ENCODE data around the gene HEPACAM2.

DNA sequence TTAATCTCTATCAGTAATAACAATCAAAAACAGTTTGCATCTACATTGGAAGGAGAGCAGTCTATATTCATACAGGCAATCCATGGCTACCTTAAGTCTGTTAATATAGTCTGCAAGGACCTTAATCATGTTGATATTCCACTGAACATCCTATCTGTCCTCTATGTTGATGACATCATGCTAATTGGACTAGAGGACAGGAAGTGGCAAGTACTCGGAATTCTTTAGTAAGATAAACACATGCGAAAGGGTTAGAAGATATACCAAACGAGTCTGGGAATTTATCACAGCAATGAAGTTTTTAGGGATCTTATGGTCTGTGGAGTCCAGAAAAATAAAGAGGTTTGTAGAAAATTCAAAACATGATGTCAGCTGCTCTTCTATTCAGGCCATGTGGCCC lies 66.8 kb downstream of the HEPACAM2 start:
- TF ChIP-seq SIN3A (IDR thresholded peaks at IDR 0.05; ENCODE audit: borderline replicate concordance, insufficient read depth, low read length), result no peak
- no peak for TF ChIP-seq POLR2AphosphoS5 (IDR thresholded peaks at IDR 0.05; ENCODE audit: low read depth, low read length)
- TF ChIP-seq, protein P1, sequence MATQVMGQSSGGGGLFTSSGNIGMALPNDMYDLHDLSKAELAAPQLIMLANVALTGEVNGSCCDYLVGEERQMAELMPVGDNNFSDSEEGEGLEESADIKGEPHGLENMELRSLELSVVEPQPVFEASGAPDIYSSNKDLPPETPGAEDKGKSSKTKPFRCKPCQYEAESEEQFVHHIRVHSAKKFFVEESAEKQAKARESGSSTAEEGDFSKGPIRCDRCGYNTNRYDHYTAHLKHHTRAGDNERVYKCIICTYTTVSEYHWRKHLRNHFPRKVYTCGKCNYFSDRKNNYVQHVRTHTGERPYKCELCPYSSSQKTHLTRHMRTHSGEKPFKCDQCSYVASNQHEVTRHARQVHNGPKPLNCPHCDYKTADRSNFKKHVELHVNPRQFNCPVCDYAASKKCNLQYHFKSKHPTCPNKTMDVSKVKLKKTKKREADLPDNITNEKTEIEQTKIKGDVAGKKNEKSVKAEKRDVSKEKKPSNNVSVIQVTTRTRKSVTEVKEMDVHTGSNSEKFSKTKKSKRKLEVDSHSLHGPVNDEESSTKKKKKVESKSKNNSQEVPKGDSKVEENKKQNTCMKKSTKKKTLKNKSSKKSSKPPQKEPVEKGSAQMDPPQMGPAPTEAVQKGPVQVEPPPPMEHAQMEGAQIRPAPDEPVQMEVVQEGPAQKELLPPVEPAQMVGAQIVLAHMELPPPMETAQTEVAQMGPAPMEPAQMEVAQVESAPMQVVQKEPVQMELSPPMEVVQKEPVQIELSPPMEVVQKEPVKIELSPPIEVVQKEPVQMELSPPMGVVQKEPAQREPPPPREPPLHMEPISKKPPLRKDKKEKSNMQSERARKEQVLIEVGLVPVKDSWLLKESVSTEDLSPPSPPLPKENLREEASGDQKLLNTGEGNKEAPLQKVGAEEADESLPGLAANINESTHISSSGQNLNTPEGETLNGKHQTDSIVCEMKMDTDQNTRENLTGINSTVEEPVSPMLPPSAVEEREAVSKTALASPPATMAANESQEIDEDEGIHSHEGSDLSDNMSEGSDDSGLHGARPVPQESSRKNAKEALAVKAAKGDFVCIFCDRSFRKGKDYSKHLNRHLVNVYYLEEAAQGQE (IDR thresholded peaks at IDR 0.05; ENCODE audit: insufficient read depth in 1 of 2, low read depth in 2 of 2, low read length in 2 of 2), result no peak
- TF ChIP-seq TAF1 (IDR thresholded peaks at IDR 0.05; ENCODE audit: borderline replicate concordance, insufficient read depth, low read length), result no peak
- no peak for TF ChIP-seq FOXP2 (optimal IDR thresholded peaks at IDR 0.05; ENCODE audit: borderline replicate concordance, extremely low read depth, extremely low read length, insufficient read depth)

Measured in PFSK-1 (cell line).